Activated naive CD8-positive, alpha-beta T cell treated with anti-CD3 and anti-CD28 coated beads for 36 hours (primary cell): ENCODE measurements around the gene NT5C2. TPM values are rescaled to one million over a fixed set of nuclear protein-coding genes. Genes with fewer than 3 reads are reported as not detected.
"Not testable (repeated sequence)": the region's sequence is repeated elsewhere in the genome, so short reads cannot be mapped to it uniquely, and the experiment has no call there.

Experiments
- DNase-seq: peaks from one replicate; pipeline ENCODE4 v3.0.0; 2021
- H3K27ac Mint-ChIP-seq: one replicate; pipeline ENCODE4 v1.8.0; 2022; ENCODE audit warnings: mild to moderate bottlenecking, moderate library complexity, mixed read lengths
- H3K27me3 Mint-ChIP-seq: one replicate; pipeline ENCODE4 v1.8.0; 2022; ENCODE audit warnings: mild to moderate bottlenecking, mixed read lengths
- H3K36me3 Mint-ChIP-seq: one replicate; pipeline ENCODE4 v1.8.0; 2021; ENCODE audit warnings: mild to moderate bottlenecking, mixed read lengths
- H3K4me1 Mint-ChIP-seq: one replicate; pipeline ENCODE4 v1.8.0; 2021; ENCODE audit warnings: mixed read lengths
- H3K4me3 Mint-ChIP-seq: one replicate; pipeline ENCODE4 v1.8.0; 2022; ENCODE audit warnings: mild to moderate bottlenecking, moderate library complexity, mixed read lengths
- H3K9me3 Mint-ChIP-seq: one replicate; pipeline ENCODE4 v1.8.0; 2022; ENCODE audit warnings: mixed read lengths
- total RNA-seq, 2 experiments: library from RNA; stranded (reverse); gene quantifications; one replicate each; pipeline ENCODE4 v1.2.3, GENCODE V29; 2021

NT5C2 gene
- total RNA-seq, 2 experiments from 2014 or later: 41.8 to 46.8 TPM

- not testable (repeated sequence) for H3K4me1 Mint-ChIP-seq, H3K27ac Mint-ChIP-seq, H3K36me3 Mint-ChIP-seq, DNase-seq, H3K4me3 Mint-ChIP-seq, H3K27me3 Mint-ChIP-seq
- peaks cover 12% of the 10 kb centered on the region for H3K9me3 Mint-ChIP-seq
Measured at GRCh38 chr10:103207643-103208042, 14.6 kb upstream of the NT5C2 start.

GRCh38 chr10:103207141-103207540, 14.1 kb upstream of the NT5C2 start:
- no peak for DNase-seq
- Mint-ChIP-seq H3K9me3 (peaks cover 9% of the 10 kb centered on the region), H3K27ac (no peak overlapping the region), H3K4me3 (no peak overlapping the region), H3K36me3 (no peaks in the 10 kb centered on the region), H3K27me3 (peaks cover 6% of the 10 kb centered on the region), H3K4me1 (no peaks in the 10 kb centered on the region)

GRCh38 chr10:103206715-103207114, 13.6 kb upstream of the NT5C2 start:
- H3K4me3 Mint-ChIP-seq: not testable (repeated sequence)

GRCh38 chr10:103205401-103205800, 12.3 kb upstream of the NT5C2 start:
- not testable (repeated sequence) for DNase-seq, H3K27ac Mint-ChIP-seq, H3K9me3 Mint-ChIP-seq, H3K27me3 Mint-ChIP-seq, H3K4me1 Mint-ChIP-seq, H3K36me3 Mint-ChIP-seq, H3K4me3 Mint-ChIP-seq

More at GRCh38 chr10:103206715-103207114, 13.6 kb upstream of the NT5C2 start:
- H3K36me3 Mint-ChIP-seq, H3K9me3 Mint-ChIP-seq, H3K4me1 Mint-ChIP-seq, H3K27me3 Mint-ChIP-seq, DNase-seq, H3K27ac Mint-ChIP-seq: not testable (repeated sequence)

- no peak overlapping the region for H3K27ac Mint-ChIP-seq
- no peaks in the 10 kb centered on the region for H3K36me3 Mint-ChIP-seq
- peaks cover 5% of the 10 kb centered on the region for H3K9me3 Mint-ChIP-seq
- H3K27me3 Mint-ChIP-seq: peaks cover 6% of the 10 kb centered on the region
- H3K4me1 Mint-ChIP-seq: no peaks in the 10 kb centered on the region
- DNase-seq: no peak
- no peak overlapping the region for H3K4me3 Mint-ChIP-seq
Measured at GRCh38 chr10:103204353-103205255, 11.5 kb upstream of the NT5C2 start.

- no peak overlapping the region for H3K4me3 Mint-ChIP-seq
- no peak overlapping the region for H3K27ac Mint-ChIP-seq
- H3K4me1 Mint-ChIP-seq: no peaks in the 10 kb centered on the region
- no peak for DNase-seq
- no peaks in the 10 kb centered on the region for H3K36me3 Mint-ChIP-seq
- H3K9me3 Mint-ChIP-seq: peaks cover 5% of the 10 kb centered on the region
- H3K27me3 Mint-ChIP-seq: peaks cover 6% of the 10 kb centered on the region
Measured at GRCh38 chr10:103203466-103203865, 10.4 kb upstream of the NT5C2 start.

- DNase-seq: no peak
- Mint-ChIP-seq H3K36me3 (no peaks in the 10 kb centered on the region), H3K4me1 (peaks cover 6% of the 10 kb centered on the region), H3K4me3 (no peak overlapping the region), H3K27ac (no peak overlapping the region), H3K27me3 (peaks cover 6% of the 10 kb centered on the region), H3K9me3 (peaks cover 5% of the 10 kb centered on the region)
Measured at GRCh38 chr10:103202319-103202718, 9.2 kb upstream of the NT5C2 start.

GRCh38 chr10:103199488-103199887, 6.4 kb upstream of the NT5C2 start:
- DNase-seq: no peak
- no peaks in the 10 kb centered on the region for H3K9me3 Mint-ChIP-seq
- H3K4me1 Mint-ChIP-seq: peaks cover 13% of the 10 kb centered on the region
- H3K4me3 Mint-ChIP-seq: no peak overlapping the region
- no peaks in the 10 kb centered on the region for H3K27me3 Mint-ChIP-seq
- no peaks in the 10 kb centered on the region for H3K36me3 Mint-ChIP-seq
- H3K27ac Mint-ChIP-seq: no peak overlapping the region

GRCh38 chr10:103198648-103199047, 5.6 kb upstream of the NT5C2 start:
- no peak overlapping the region for H3K4me3 Mint-ChIP-seq
- H3K9me3 Mint-ChIP-seq: no peaks in the 10 kb centered on the region
- H3K27me3 Mint-ChIP-seq: peaks cover 3% of the 10 kb centered on the region
- peaks cover 14% of the 10 kb centered on the region for H3K4me1 Mint-ChIP-seq
- no peak for DNase-seq
- H3K27ac Mint-ChIP-seq: no peak overlapping the region
- H3K36me3 Mint-ChIP-seq: peaks cover 1% of the 10 kb centered on the region

GRCh38 chr10:103197903-103198302, 4.8 kb upstream of the NT5C2 start:
- Mint-ChIP-seq H3K4me3 (no peak overlapping the region), H3K9me3 (no peaks in the 10 kb centered on the region), H3K27ac (no peak overlapping the region), H3K36me3 (peaks cover 1% of the 10 kb centered on the region), H3K27me3 (peaks cover 3% of the 10 kb centered on the region), H3K4me1 (peaks cover 18% of the 10 kb centered on the region)
- DNase-seq: no peak

- Mint-ChIP-seq H3K4me3 (peak overlapping the region; percentile 43), H3K27ac (no peak overlapping the region), H3K36me3 (peaks cover 1% of the 10 kb centered on the region), H3K9me3 (no peaks in the 10 kb centered on the region), H3K27me3 (peaks cover 6% of the 10 kb centered on the region), H3K4me1 (peaks cover 18% of the 10 kb centered on the region)
- DNase-seq: peak; percentile 22
Measured at GRCh38 chr10:103197174-103197573, 4.1 kb upstream of the NT5C2 start.

- no peak overlapping the region for H3K27ac Mint-ChIP-seq
- H3K27me3 Mint-ChIP-seq: peaks cover 6% of the 10 kb centered on the region
- H3K4me3 Mint-ChIP-seq: no peak overlapping the region
Measured at GRCh38 chr10:103196516-103196915, 3.4 kb upstream of the NT5C2 start.

GRCh38 chr10:103193820-103194529, 903 bp upstream of the NT5C2 start:
- Mint-ChIP-seq H3K4me3 (peak overlapping the region; percentile 74), H3K36me3 (peaks cover 7% of the 10 kb centered on the region), H3K27me3 (peaks cover 6% of the 10 kb centered on the region), H3K27ac (peak overlapping the region; percentile 71), H3K9me3 (no peaks in the 10 kb centered on the region), H3K4me1 (peaks cover 36% of the 10 kb centered on the region)
- no peak for DNase-seq

More at GRCh38 chr10:103196516-103196915, 3.4 kb upstream of the NT5C2 start:
- H3K4me1 Mint-ChIP-seq: peaks cover 24% of the 10 kb centered on the region
- DNase-seq: no peak
- H3K9me3 Mint-ChIP-seq: no peaks in the 10 kb centered on the region
- H3K36me3 Mint-ChIP-seq: peaks cover 5% of the 10 kb centered on the region

GRCh38 chr10:103192451-103193106, 493 bp downstream of the NT5C2 start:
- peak; percentile 74 for DNase-seq
- H3K27me3 Mint-ChIP-seq: peaks cover 6% of the 10 kb centered on the region
- peaks cover 12% of the 10 kb centered on the region for H3K36me3 Mint-ChIP-seq
- H3K9me3 Mint-ChIP-seq: no peaks in the 10 kb centered on the region
- peak overlapping the region; percentile 99 for H3K4me3 Mint-ChIP-seq
- H3K4me1 Mint-ChIP-seq: peaks cover 40% of the 10 kb centered on the region
- peak overlapping the region; percentile 98 for H3K27ac Mint-ChIP-seq

GRCh38 chr10:103192089-103192450, 1.0 kb downstream of the NT5C2 start:
- Mint-ChIP-seq H3K4me1 (peaks cover 35% of the 10 kb centered on the region), H3K27ac (peak overlapping the region; percentile 98), H3K4me3 (peak overlapping the region; percentile 99), H3K9me3 (no peaks in the 10 kb centered on the region), H3K36me3 (peaks cover 12% of the 10 kb centered on the region), H3K27me3 (peaks cover 6% of the 10 kb centered on the region)
- no peak for DNase-seq
